Suprapubic skin (tissue), 3 donors: ENCODE results near the gene LRRC2.

ENCODE experiments used
- CTCF ChIP-seq, 2 donors: fragments of 200-600 bp in 1 of 2; fragments of 450-650 bp in 1 of 2; sonication (generic) in 1 of 2; IDR thresholded peaks; one replicate each; pipeline ENCODE4 v1.5.1; 2016 to 2019; ENCODE audit warnings: antibody characterized with exemption in 2 of 2, mild to moderate bottlenecking in 1 of 2, moderate library complexity in 1 of 2
- EP300 ChIP-seq: sonication (generic); formaldehyde crosslinking; IDR thresholded peaks from one replicate; pipeline ENCODE4 v1.6.1; 2017; ENCODE audit warnings: antibody characterized with exemption

- TF ChIP-seq CTCF (IDR thresholded peaks at IDR 0.05) (no peak), EP300 (no peak)
These were observed 5.6 kb upstream of the LRRC2 start for GRCh38 chr3:46571684-46572083.
